Measurements from ENCODE around the gene FLNC.

The FLNC gene

GRCh38 chr7:128831994-128832879, 2.0 kb downstream of the FLNC start:
- no peak overlapping the region for H2AFZ ChIP-seq (ENCODE audit: low read depth, low read length, severe bottlenecking)
- TF ChIP-seq, protein P1, sequence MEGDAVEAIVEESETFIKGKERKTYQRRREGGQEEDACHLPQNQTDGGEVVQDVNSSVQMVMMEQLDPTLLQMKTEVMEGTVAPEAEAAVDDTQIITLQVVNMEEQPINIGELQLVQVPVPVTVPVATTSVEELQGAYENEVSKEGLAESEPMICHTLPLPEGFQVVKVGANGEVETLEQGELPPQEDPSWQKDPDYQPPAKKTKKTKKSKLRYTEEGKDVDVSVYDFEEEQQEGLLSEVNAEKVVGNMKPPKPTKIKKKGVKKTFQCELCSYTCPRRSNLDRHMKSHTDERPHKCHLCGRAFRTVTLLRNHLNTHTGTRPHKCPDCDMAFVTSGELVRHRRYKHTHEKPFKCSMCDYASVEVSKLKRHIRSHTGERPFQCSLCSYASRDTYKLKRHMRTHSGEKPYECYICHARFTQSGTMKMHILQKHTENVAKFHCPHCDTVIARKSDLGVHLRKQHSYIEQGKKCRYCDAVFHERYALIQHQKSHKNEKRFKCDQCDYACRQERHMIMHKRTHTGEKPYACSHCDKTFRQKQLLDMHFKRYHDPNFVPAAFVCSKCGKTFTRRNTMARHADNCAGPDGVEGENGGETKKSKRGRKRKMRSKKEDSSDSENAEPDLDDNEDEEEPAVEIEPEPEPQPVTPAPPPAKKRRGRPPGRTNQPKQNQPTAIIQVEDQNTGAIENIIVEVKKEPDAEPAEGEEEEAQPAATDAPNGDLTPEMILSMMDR (IDR thresholded peaks at IDR 0.05; ENCODE audit: insufficient read depth, low read length, poor library complexity, severe bottlenecking), result no peak
- no peak for TF ChIP-seq EZH2phosphoT487 (conservative IDR thresholded peaks at IDR 0.05; ENCODE audit: low read length)
- H3K4me3 ChIP-seq (ENCODE audit: insufficient read depth, low read length, poor library complexity, severe bottlenecking), result no peak overlapping the region
- no peaks in the 10 kb centered on the region for H4K20me1 ChIP-seq (ENCODE audit: low read depth, low read length)
- H3K27ac ChIP-seq (ENCODE audit: low read depth, low read length), result no peak overlapping the region
- H3F3A ChIP-seq (ENCODE audit: insufficient read depth), result no peaks in the 10 kb centered on the region
- H3K4me2 ChIP-seq (ENCODE audit: low read depth, low read length, poor library complexity, severe bottlenecking), result no peak overlapping the region
- H3K9ac ChIP-seq (ENCODE audit: low read length), result no peak overlapping the region
- no peaks in the 10 kb centered on the region for H3K36me3 ChIP-seq (ENCODE audit: low read length)
- no peaks in the 10 kb centered on the region for H3K9me3 ChIP-seq (ENCODE audit: insufficient read depth, low read length)
- H3K27me3 ChIP-seq (ENCODE audit: low read length), result no peaks in the 10 kb centered on the region
- no peaks in the 10 kb centered on the region for H3K9me2 ChIP-seq (replicated peaks; ENCODE audit: insufficient read depth, low read length)
- H3K79me2 ChIP-seq (ENCODE audit: insufficient read depth, low read length), result no peaks in the 10 kb centered on the region

DNA sequence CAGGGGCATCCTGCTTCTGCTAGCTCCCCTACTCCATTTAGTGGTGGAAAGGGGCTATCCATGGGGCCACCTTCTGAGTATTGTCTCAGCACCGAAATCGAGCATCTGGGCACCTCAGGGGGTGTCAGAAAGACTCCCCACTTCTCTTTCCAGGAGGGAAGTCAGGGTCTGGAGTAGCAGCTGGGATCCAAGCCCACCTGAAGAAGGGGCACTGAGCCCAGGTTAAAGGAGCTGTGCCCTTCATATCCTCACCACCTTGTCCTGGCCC, 2.6 kb downstream of the FLNC start:
- H3F3A ChIP-seq (ENCODE audit: insufficient read depth), result no peaks in the 10 kb centered on the region
- H3K9ac ChIP-seq (ENCODE audit: low read length), result no peak overlapping the region
- no peak overlapping the region for H2AFZ ChIP-seq (ENCODE audit: low read depth, low read length, severe bottlenecking)
- no peaks in the 10 kb centered on the region for H3K79me2 ChIP-seq (ENCODE audit: insufficient read depth, low read length)
- H3K27me3 ChIP-seq (ENCODE audit: low read length), result no peaks in the 10 kb centered on the region
- H3K9me3 ChIP-seq (ENCODE audit: insufficient read depth, low read length), result no peaks in the 10 kb centered on the region
- H3K4me2 ChIP-seq (ENCODE audit: low read depth, low read length, poor library complexity, severe bottlenecking), result no peak overlapping the region
- no peaks in the 10 kb centered on the region for H4K20me1 ChIP-seq (ENCODE audit: low read depth, low read length)
- no peaks in the 10 kb centered on the region for H3K36me3 ChIP-seq (ENCODE audit: low read length)
- no peaks in the 10 kb centered on the region for H3K9me2 ChIP-seq (replicated peaks; ENCODE audit: insufficient read depth, low read length)
- H3K4me3 ChIP-seq (ENCODE audit: insufficient read depth, low read length, poor library complexity, severe bottlenecking), result no peak overlapping the region
- no peak for TF ChIP-seq EZH2phosphoT487 (conservative IDR thresholded peaks at IDR 0.05; ENCODE audit: low read length)
- TF ChIP-seq, protein P1 (IDR thresholded peaks at IDR 0.05; ENCODE audit: insufficient read depth, low read length, poor library complexity, severe bottlenecking), result no peak
- no peak overlapping the region for H3K27ac ChIP-seq (ENCODE audit: low read depth, low read length)

DNA sequence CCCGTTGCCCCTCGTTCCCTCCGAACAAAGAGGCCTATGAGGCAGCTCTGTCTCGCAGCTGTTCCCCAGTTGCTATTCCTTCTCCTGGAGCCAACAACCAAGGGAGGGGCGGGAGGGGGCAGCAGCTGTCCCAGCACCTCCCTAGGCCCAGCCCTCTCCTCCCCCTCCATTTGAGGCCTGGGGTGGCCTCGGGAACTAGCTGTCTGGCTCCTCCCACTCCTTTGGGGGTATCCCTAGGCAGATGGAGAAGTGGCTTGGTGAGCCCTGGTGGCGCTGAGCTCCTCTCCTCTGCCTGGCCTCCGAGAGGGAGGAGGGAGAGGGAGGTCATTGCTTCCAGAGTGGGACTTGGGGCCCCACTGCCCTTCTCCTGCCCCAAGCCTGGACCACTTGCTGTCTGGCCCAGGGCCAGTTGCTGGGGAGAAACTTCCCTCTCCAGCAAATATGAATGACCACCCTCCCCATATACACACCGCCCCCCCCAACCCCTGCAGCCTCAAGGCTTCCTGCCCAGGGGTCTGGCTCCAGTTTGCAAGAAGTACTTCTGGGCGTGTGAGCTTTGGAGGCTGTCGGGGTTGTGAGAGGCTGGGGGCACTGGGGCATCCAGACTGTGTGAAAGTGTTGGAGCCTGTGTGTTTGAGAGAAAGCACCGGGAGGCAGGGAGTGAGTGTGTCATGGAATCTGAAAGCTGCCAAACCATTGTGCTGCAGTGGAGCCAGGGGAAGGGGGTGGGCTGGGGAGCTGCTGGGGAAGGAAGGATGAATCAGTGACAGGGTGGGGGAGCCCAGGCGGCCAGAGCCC, 3.1 kb downstream of the FLNC start:
- H3K27me3 ChIP-seq (ENCODE audit: low read length), result no peaks in the 10 kb centered on the region
- no peak overlapping the region for H3K4me2 ChIP-seq (ENCODE audit: low read depth, low read length, poor library complexity, severe bottlenecking)
- H4K20me1 ChIP-seq (ENCODE audit: low read depth, low read length), result no peaks in the 10 kb centered on the region
- H2AFZ ChIP-seq (ENCODE audit: low read depth, low read length, severe bottlenecking), result no peak overlapping the region
- no peaks in the 10 kb centered on the region for H3K36me3 ChIP-seq (ENCODE audit: low read length)
- no peak overlapping the region for H3K27ac ChIP-seq (ENCODE audit: low read depth, low read length)
- TF ChIP-seq, protein P1 (IDR thresholded peaks at IDR 0.05; ENCODE audit: insufficient read depth, low read length, poor library complexity, severe bottlenecking), result no peak
- TF ChIP-seq EZH2phosphoT487 (conservative IDR thresholded peaks at IDR 0.05; ENCODE audit: low read length), result no peak
- H3K4me3 ChIP-seq (ENCODE audit: insufficient read depth, low read length, poor library complexity, severe bottlenecking), result no peak overlapping the region
- H3F3A ChIP-seq (ENCODE audit: insufficient read depth), result no peaks in the 10 kb centered on the region
- H3K9me2 ChIP-seq (replicated peaks; ENCODE audit: insufficient read depth, low read length), result no peaks in the 10 kb centered on the region
- no peak overlapping the region for H3K9ac ChIP-seq (ENCODE audit: low read length)
- no peaks in the 10 kb centered on the region for H3K79me2 ChIP-seq (ENCODE audit: insufficient read depth, low read length)
- H3K9me3 ChIP-seq (ENCODE audit: insufficient read depth, low read length), result no peaks in the 10 kb centered on the region

All from SU-DHL-6 (cell line).